Kidney capillary endothelial cell (primary cell): ENCODE measurements around the gene MLEC.
"Not testable (repeated sequence)": the region's sequence is repeated elsewhere in the genome, so short reads cannot be mapped to it uniquely, and the experiment has no call there.

ENCODE experiments used
- DNase-seq: peaks from one replicate; pipeline ENCODE4 v3.0.0-alpha.2; 2018; ENCODE audit warnings: low spot score

Gene MLEC

DNA sequence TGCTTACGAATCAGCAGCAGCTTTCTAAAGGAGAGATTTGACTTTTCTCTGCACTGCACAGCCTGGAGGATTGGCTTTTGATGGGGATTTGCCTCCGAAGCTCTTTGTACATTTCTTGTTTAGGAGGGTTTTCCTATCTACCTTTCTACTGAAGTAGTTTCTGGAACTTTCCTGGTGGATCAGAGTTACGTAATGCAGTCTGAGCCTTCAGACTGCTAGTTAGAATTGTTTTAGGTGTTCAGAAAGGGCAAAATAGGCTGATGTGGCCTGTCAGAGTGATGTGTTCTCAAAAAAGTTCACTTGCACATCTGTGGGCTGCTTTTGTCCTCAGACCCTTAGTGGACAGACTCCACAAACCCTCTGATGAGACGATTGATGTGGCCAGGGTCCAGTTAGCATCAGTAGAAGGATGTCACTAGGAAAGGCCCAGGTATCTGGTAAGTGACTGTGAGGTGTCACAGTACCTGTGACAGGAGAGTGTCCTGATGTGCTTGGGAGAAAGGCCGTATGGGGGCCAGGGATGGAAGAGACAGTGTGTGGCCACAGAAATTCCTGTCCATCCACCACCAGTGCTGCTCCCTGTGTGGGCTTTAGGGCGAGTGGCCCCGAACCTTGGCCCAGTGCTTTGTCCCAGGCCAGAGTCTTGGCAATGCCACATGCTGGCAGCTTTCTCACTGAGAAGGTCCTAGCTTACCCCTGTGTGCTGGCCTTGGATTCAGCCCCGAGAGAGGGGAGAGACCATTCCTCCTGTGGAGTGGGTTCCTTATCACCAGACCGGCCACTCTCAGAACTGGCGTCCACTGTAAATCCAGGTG, 34.2 kb downstream of the MLEC start:
- no peak for DNase-seq

DNA sequence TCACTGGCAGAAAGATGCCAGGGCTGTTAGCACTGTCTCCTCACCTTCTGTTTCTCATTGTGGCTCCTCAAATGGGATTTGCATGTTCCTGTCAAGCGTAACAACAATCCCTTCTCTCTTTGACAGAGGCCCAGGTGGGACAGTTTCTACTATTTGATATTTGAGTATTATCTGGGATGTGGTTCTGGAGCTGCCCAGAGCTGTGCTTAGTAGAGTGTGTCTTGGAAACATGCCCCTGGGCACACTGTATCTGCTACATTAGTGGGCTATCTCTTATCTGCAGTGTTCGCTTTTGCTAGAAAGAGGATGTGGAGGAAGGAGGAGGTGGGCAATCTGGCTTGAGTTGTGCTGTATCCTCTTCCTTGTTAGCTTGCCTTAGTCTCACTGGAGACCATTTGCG, 34.9 kb downstream of the MLEC start:
- no peak for DNase-seq

DNA sequence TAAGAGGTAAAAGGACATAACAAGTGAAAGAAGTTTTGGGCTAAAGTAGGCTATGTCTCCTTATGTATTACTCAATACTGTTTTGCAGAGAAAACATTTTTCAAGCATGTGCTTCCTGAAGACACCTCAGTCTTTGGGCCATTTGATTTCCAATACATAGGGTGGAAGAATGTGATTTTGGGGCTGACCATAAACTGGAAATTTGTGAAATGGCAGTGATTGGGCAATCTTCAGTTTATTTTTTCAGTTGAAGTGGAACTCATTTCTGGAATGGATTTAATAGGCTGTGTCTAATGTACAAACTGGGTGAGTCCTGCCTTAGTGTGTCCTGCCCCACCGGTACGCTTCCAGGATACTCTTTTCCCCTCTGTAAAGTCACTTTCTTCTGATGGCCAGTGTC, 35.8 kb downstream of the MLEC start:
- DNase-seq, result no peak

DNA sequence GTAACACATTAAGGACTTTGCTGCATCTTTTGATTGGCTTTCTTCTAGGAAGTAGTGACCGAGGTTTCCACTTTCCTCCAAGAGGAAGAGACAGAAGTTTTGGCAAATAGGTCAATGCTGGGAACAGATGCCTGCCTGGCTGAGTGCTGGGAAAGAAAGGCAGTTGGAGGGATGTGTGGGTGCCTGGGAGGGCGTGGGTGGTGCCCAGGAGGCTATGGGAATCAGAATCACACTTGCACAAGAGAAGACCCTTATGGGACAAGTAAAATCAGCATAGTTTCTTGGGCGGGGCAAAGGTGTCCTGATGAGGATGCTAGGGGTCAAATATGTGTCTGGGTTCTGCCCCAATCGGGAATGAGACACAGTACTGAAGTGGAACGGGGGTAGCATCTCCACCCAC, 37.8 kb downstream of the MLEC start:
- no peak for DNase-seq

DNA sequence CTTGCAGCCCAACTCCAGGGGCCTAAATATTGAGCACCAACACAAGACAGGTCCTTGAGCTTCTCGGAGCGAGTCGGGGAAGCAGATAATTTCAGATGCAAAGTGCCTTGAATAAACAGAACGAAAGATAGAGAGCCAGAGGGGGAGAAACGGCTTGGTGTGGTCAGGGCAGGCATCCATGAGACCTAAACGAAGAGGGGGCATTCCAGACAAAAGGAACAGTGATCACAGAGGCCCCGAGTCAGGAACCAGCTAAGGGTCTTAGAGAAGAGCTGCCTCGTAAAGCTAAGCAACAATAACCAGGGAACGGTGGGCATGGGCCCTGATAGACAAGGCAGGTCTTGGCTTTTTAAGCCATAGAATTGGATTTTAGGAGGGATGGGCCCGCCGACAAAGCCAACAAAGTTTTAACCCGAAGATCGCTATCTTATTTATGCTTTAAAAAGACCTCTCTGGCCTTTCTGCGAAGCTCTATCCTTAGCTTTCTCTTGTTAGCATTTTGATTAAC, 38.3 kb downstream of the MLEC start:
- no peak for DNase-seq

DNA sequence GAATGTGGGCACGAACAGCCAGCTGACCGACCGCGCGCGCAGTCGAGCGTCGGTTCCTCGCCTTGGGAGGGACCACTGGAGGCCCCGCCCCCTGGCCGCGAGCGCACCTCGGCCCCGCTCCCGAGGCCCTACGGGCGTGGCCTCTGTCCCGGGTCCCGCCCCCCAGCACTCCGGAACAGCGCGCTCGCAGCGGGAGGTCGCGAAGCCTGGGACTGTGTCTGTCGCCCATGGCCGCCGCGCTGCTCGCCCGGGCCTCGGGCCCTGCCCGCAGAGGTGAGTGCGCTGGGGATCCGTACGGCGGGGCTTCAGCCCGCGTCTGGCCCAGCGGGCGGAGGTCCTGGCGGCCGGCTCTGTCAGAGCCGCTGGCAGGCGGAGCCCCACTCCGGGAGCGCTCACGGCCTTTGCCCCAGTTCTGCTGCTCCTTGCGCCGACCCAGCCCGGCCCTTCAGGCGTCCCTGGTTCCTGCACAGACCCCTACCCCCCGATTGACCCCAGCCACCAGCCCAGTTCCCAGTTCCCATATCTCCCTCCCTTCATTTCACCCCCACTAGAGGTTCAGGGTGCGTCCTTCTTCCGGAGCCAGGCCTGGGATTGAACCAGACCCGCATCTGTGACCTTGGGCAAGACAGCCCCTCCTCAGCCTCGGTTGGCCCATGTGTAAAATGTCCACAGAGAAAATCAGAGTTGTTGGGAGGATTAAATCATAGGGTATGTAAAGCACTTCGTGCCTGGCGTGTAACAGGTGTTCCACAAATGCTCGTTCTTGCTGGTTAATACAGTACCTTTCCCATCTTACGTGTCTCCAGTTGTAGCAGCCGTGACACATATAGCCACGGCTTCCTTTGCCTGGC, 38.9 kb downstream of the MLEC start, which contains the start of gene ACADS:
Gene ACADS (plus strand): TSS at position 168 of the 851 bp plus-strand sequence. CDS start 60 bp downstream, at position 228.
- DNase-seq, result peak; percentile 72

DNA sequence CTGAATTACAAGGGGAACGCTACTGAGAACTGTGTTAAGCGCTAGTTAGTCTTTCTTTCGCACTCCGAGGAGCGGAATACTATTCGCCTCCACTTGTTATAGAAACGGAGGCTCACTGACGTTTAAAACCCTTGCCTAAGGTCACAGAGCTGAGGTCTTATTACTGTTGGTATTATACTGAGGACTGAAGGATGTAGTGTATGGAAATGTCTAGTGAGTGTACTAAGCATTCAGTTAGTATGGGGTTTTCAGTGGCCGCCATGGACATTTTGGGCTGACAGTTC, 39.5 kb downstream of the MLEC start:
- no peak for DNase-seq

DNA sequence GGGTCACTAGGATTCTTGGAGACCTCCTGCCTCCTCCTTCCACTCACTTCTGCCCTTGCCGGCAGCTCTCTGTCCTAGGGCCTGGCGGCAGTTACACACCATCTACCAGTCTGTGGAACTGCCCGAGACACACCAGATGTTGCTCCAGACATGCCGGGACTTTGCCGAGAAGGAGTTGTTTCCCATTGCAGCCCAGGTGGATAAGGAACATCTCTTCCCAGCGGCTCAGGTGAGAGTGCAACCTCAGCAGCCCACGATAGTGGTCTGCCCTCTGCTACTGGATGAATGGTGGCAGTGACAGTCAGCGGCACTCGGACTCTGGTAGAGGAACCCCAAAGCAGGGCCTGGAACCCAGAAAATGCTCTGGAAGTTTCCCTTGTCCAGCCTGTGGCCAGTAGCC, 40.0 kb downstream of the MLEC start:
- no peak for DNase-seq

DNA sequence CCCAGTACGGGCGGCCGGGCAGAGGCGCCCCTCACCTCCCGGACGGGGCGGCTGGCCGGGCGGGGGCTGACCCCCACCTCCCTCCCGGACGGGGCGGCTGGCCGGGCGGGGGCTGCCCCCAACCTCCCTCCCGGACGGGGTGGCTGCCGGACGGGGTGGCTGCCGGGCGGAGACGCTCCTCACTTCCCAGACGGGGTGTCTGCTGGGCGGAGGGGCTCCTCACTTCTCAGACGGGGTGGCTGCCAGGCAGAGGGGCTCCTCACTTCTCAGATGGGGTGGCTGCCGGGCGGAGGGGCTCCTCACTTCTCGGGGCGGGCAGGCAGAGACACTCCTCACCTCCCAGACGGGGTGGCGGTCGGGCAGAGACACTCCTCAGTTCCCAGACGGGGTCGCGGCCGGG, 45.2 kb downstream of the MLEC start:
- not testable (repeated sequence) for DNase-seq

DNA sequence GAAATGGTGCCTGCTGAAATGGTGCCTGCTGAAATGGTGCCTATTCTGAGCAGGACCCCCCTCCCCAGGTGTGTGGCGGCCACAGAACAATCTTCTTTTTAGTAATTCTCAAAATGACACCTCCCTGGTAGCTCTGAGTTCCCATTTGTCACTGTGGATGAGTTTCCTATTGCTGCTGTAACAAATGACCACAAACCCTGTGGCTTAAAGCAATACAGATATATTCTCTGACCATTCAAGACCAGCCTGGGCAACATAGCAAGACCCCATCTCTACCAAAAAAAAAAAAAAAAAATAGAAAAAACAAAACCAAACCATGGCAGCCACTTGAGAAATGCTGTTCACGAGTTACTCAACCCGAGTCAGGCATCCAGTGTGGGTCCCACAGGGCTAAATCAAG, 46.6 kb downstream of the MLEC start:
- no peak for DNase-seq

DNA sequence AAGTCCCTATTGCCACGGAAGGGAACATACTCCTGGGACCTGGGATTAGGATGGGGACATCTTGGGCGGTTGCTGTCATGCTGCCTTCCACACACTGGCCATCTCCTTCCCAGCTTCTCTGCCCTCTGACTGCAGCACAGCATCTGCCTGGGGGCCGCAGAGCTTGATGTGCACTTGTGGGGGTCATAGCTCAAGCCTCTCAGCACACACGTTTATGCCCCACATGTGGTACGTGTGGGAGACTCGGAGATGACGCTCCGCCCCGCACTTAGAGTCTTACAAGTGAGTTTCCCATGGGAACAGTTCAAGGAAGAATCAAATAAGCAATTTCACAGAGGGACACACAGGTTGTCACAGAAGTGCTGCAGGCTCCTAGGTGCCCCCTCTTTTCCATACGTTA, 47.3 kb downstream of the MLEC start:
- DNase-seq, result no peak

DNA sequence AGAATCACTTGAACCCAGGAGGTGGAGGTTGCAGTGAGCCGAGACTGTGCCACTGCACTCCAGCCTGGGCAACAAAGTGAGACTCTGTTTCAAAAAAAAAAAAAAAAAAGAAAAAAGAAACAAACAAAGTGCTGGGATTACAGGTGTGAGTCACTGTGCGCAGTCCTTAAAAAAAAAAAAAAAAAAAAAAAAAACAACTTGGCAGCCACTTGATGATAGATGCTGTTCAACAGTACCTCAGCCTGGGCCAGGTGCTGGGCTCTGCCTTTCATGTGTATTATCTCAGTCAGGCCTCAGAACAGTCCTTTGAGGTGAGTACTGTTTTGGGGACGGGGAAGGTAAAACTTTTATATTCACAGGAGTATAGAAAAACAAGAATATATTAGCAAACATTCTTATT, 48.2 kb downstream of the MLEC start:
- no peak for DNase-seq

DNA sequence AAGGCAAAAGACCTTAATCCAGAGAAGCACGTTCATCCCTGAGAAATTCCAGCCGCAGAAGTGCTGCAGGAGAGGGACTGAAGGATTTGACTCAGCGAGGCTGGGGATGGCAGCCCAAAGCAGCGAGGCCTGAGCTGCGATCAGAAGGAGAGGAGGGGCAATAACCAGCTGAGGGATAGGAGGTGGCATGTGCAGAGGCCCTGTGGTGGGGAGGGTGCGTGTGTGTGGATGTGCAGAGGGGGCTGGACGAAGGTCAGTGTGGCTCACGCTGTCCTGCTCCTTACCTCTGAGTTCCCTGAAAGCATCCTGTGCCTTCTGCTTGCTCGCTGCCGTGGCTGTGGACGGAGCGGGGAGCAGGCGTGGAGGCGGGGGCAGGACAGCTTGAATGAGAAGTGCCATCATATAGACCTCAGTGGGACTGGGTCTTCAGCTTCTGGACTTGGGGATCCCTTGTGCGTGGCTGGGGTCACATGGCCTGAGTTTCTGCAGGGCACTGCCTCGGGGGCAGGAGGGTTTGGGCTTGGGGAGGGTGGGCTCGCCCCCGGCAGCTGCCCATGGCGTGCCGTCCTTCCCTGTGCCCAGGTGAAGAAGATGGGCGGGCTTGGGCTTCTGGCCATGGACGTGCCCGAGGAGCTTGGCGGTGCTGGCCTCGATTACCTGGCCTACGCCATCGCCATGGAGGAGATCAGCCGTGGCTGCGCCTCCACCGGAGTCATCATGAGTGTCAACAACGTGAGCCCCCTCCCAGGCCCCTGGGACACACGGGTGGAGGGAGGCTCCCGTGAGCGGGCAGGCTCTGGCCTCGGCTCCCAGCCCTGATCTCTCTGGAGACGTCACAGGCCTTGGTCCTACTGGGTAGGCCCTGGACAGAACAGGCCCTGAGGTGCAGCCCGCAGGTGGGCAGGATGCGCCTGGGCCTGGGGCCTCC, 49.7 kb downstream of the MLEC start:
- DNase-seq, result no peak

DNA sequence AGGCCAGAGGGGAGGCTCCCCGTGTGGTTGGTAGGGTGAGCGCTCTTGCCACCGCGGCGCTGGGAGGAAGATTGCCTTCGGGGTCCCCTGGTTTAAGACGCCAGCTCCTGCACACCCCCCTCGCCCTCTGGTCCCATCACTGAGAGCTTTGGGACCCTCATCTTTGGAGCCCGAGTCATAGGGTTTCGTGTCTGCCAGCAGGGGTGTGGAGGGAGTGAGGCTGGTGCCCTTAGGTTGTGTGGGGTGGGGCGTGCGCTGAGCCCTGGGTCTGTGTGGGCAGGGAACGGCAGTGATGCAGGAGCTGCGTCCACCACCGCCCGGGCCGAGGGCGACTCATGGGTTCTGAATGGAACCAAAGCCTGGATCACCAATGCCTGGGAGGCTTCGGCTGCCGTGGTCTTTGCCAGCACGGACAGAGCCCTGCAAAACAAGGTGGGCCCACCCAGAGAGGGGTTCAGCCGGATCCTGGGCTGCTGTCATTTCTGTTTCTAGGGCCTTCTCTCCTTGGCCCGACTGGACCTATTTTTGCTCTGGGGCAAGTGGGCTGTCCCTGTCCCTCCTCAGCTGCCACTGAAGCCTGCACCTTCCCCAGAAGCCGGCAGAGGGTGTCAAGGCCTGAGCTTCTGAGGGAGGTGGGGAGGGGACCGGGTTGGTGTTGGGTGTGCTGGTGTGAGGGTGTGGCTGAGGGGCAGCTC, 50.8 kb downstream of the MLEC start:
- no peak for DNase-seq

DNA sequence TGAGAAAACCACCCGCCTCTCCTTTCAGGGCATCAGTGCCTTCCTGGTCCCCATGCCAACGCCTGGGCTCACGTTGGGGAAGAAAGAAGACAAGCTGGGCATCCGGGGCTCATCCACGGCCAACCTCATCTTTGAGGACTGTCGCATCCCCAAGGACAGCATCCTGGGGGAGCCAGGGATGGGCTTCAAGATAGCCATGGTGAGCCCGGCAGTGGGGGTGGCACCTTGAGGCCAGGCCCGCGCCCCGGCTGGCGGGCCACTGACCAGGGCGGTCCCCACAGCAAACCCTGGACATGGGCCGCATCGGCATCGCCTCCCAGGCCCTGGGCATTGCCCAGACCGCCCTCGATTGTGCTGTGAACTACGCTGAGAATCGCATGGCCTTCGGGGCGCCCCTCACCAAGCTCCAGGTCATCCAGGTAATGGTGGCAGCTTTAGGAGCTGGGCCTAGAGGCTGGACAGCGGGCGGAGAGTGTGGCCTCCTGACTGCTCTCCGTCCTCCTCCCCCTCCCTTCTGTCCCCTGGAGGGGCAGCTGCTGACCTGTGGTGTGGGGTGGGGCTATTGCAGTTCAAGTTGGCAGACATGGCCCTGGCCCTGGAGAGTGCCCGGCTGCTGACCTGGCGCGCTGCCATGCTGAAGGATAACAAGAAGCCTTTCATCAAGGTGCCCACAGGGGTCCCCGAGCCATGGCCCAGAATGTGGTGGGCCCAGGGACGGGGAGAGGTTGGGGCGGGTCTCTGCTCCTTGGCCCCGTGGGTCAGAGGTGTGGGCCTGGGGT, 51.5 kb downstream of the MLEC start:
- DNase-seq, result no peak

DNA sequence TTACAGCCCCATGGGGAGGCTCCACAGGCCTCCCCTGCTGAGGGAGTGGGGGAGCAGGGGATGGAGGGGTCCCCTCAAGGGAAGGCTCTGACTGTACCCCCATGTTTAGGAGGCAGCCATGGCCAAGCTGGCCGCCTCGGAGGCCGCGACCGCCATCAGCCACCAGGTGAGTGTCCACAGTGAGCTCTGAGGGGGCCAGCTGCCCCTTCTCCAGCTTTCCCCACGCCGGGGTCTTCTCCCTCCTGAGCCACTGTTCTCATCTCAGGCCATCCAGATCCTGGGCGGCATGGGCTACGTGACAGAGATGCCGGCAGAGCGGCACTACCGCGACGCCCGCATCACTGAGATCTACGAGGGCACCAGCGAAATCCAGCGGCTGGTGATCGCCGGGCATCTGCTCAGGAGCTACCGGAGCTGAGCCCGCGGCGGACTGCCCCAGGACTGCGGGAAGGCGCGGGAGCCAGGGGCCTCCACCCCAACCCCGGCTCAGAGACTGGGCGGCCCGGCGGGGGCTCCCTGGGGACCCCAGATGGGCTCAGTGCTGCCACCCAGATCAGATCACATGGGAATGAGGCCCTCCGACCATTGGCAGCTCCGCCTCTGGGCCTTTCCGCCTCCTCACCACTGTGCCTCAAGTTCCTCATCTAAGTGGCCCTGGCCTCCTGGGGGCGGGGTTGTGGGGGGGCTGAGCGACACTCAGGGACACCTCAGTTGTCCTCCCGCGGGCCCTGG, 52.2 kb downstream of the MLEC start:
- DNase-seq, result no peak

DNA sequence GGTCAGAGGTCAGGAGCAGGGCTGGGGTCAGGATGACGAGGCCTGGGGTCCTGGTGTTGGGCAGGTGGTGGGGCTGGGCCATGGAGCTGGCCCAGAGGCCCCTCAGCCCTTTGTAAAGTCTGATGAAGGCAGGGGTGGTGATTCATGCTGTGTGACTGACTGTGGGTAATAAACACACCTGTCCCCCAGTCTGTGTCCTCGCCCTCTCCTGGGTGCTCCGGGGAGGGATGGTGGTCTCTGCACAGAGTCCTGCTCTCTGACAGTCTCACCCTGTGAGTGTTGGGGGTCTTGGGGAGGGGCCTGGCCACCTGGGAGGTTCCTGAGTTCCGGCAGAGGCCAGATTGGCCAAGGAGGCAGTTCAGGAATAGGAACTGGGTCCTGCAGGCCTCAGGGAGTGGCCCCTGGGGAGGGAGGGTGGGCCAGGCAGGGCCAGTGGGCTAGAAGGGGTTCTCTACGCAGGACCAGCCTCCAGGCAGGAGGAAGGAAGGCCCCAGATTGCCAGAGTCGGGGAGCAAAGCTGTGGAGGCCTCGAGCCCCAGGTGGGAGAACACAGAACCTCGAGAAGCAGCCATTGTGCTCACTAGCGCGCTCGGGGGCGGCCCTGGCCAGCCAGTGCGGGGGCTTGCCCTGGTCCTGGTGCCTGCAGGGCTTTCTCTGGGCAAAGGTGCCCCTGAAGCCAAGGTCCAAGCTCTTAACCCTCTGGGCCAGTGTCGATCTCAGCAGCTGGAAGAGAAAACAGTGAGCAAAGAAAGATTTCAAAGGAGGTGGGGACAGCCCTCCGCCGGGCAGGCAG, 53.1 kb downstream of the MLEC start:
- no peak for DNase-seq

DNA sequence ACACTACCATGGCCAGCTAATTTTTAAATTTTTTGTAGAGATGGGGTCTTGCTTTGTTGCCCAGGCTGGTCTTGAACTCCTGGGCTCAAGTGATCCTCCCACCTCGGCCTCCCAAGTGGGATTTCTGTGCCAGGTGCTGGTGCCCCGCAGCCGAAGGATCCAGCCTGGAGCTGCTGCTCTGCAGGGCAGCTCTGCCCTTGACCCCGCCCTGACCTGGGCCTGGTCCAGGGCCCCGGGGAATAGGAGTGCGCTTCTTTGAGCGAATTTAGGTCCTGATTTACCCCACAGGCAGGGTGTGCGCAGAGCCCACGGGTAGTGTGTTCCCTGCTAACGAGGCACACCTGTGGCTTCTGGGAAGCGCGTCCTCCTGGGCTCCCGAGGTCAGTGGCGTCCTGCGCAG, 53.9 kb downstream of the MLEC start:
- no peak for DNase-seq
